Osteoblast (primary cell): Measurements from ENCODE around the gene FMC1. TPM values are rescaled to one million over a fixed set of nuclear protein-coding genes. Genes with fewer than 3 reads are reported as not detected.
"Not testable (repeated sequence)": the region's sequence is repeated elsewhere in the genome, so short reads cannot be mapped to it uniquely, and the experiment has no call there.

Experiments
- DNase-seq: peaks from one replicate; pipeline ENCODE4 v3.0.0; 2011; ENCODE audit warnings: low spot score, mixed read lengths; ENCODE audit not compliant: insufficient read length; ENCODE audit errors: missing footprints
- H2AFZ ChIP-seq: 2 replicates; pipeline ENCODE4 v1.6.0; 2011; ENCODE audit warnings: mild to moderate bottlenecking, low read length
- H3K27ac ChIP-seq: 2 replicates; pipeline ENCODE4 v1.5.1; 2011; ENCODE audit warnings: mild to moderate bottlenecking, low read depth, low read length, moderate library complexity
- H3K27me3 ChIP-seq: 2 replicates; pipeline ENCODE4 v1.6.0; 2012; ENCODE audit warnings: mild to moderate bottlenecking, control low read depth, inconsistent platforms, low read length, moderate library complexity; ENCODE audit not compliant: insufficient read depth
- H3K36me3 ChIP-seq: 2 replicates; pipeline ENCODE4 v1.5.1; 2011; ENCODE audit warnings: mild to moderate bottlenecking, low read length, control low read depth, moderate library complexity; ENCODE audit not compliant: insufficient read depth
- H3K4me1 ChIP-seq: 2 replicates; pipeline ENCODE4 v1.5.1; 2011; ENCODE audit warnings: mild to moderate bottlenecking, low read length, control low read depth, moderate library complexity; ENCODE audit not compliant: insufficient read depth
- H3K4me2 ChIP-seq: 2 replicates; pipeline ENCODE4 v1.6.0; 2011; ENCODE audit warnings: mild to moderate bottlenecking, low read length; ENCODE audit not compliant: insufficient read depth
- H3K4me3 ChIP-seq: fragments of 200-600 bp; sonication (generic); 3 replicates; pipeline ENCODE4 v1.5.1; 2012; ENCODE audit warnings: mild to moderate bottlenecking, low read length, inconsistent platforms; ENCODE audit not compliant: insufficient read depth
- H3K79me2 ChIP-seq: 2 replicates; pipeline ENCODE4 v1.6.0; 2012; ENCODE audit warnings: mild to moderate bottlenecking, low read length, control low read depth, inconsistent platforms; ENCODE audit not compliant: insufficient read depth
- H3K9me3 ChIP-seq: 2 replicates; pipeline ENCODE4 v1.5.1; 2011; ENCODE audit warnings: low read depth, low read length, control low read depth
- H4K20me1 ChIP-seq: 2 replicates; pipeline ENCODE4 v1.6.0; 2012; ENCODE audit warnings: mild to moderate bottlenecking, low read length, control low read depth; ENCODE audit not compliant: insufficient read depth
- CTCF ChIP-seq: IDR thresholded peaks from 2 replicates; pipeline ENCODE4 v1.5.1; 2011; ENCODE audit warnings: mild to moderate bottlenecking, low read depth, low read length, moderate library complexity; ENCODE audit errors: extremely low read depth
- total RNA-seq: library from RNA; depleted of rRNA; stranded (reverse); fragments of >200 nt; gene quantifications from 2 replicates; pipeline ENCODE4 v1.2.3, GENCODE V29; 2012

The FMC1 gene
- total RNA-seq, 1 donor = 9.0 TPM

- Histone ChIP-seq H3K4me3 (no peak overlapping the region), H3K27ac (no peak overlapping the region), H3K27me3 (no peaks in the 10 kb centered on the region), H3K79me2 (no peaks in the 10 kb centered on the region), H3K36me3 (no peaks in the 10 kb centered on the region), H3K4me2 (no peak overlapping the region), H4K20me1 (no peaks in the 10 kb centered on the region), H3K4me1 (peaks cover 5% of the 10 kb centered on the region), H2AFZ (no peak overlapping the region), H3K9me3 (no peaks in the 10 kb centered on the region)
- DNase-seq = peak; percentile 92
- TF ChIP-seq CTCF = no peak
Observed at GRCh38 chr7:139328375-139328774, 12.8 kb upstream of the FMC1 start.

- H4K20me1 ChIP-seq = no peaks in the 10 kb centered on the region
- no peak overlapping the region for H3K4me2 ChIP-seq
- no peak for DNase-seq
Observed at GRCh38 chr7:139329119-139329518, 12.0 kb upstream of the FMC1 start.

GRCh38 chr7:139330333-139331030 lies 10.7 kb upstream of the FMC1 start:
- no peak for TF ChIP-seq CTCF
- DNase-seq = no peak
- Histone ChIP-seq H4K20me1 (no peaks in the 10 kb centered on the region), H3K79me2 (no peaks in the 10 kb centered on the region), H3K4me3 (no peak overlapping the region), H3K4me2 (no peak overlapping the region), H3K9me3 (no peaks in the 10 kb centered on the region), H3K27ac (no peak overlapping the region), H3K4me1 (peaks cover 5% of the 10 kb centered on the region), H3K27me3 (no peaks in the 10 kb centered on the region), H2AFZ (no peak overlapping the region), H3K36me3 (no peaks in the 10 kb centered on the region)

More at GRCh38 chr7:139329119-139329518, 12.0 kb upstream of the FMC1 start:
- TF ChIP-seq CTCF = no peak
- Histone ChIP-seq H3K9me3 (no peaks in the 10 kb centered on the region), H2AFZ (no peak overlapping the region), H3K27me3 (no peaks in the 10 kb centered on the region), H3K36me3 (no peaks in the 10 kb centered on the region), H3K4me1 (peaks cover 5% of the 10 kb centered on the region), H3K4me3 (no peak overlapping the region), H3K27ac (no peak overlapping the region), H3K79me2 (no peaks in the 10 kb centered on the region)

- no peak for TF ChIP-seq CTCF
- H3K4me2 ChIP-seq = no peak overlapping the region
- H4K20me1 ChIP-seq = no peaks in the 10 kb centered on the region
- H3K36me3 ChIP-seq = no peaks in the 10 kb centered on the region
- no peaks in the 10 kb centered on the region for H3K27me3 ChIP-seq
- H3K4me1 ChIP-seq = peaks cover 5% of the 10 kb centered on the region
- DNase-seq = no peak
- H3K9me3 ChIP-seq = no peaks in the 10 kb centered on the region
- H3K79me2 ChIP-seq = no peaks in the 10 kb centered on the region
- no peak overlapping the region for H3K27ac ChIP-seq
- no peak overlapping the region for H3K4me3 ChIP-seq
- H2AFZ ChIP-seq = no peak overlapping the region
Observed at GRCh38 chr7:139332697-139333359, 8.3 kb upstream of the FMC1 start.

- DNase-seq, H3K4me3 ChIP-seq, H3K4me1 ChIP-seq, H3K79me2 ChIP-seq, H3K9me3 ChIP-seq, H3K36me3 ChIP-seq, H2AFZ ChIP-seq, H4K20me1 ChIP-seq, H3K27me3 ChIP-seq, H3K27ac ChIP-seq, H3K4me2 ChIP-seq: not testable (repeated sequence)
Observed at GRCh38 chr7:139333443-139333842, 7.7 kb upstream of the FMC1 start.
